Activated CD8-positive, alpha-beta memory T cell treated with anti-CD3 and anti-CD28 coated beads, Interleukin-2, amount 50 U/mL, for 24 hours (primary cell): ENCODE data around the gene RTL10.

Source experiments
- DNase-seq: peaks from one replicate; pipeline ENCODE4 v3.0.0-alpha.2; 2020; ENCODE audit errors: extremely low read depth

The RTL10 gene

DNA sequence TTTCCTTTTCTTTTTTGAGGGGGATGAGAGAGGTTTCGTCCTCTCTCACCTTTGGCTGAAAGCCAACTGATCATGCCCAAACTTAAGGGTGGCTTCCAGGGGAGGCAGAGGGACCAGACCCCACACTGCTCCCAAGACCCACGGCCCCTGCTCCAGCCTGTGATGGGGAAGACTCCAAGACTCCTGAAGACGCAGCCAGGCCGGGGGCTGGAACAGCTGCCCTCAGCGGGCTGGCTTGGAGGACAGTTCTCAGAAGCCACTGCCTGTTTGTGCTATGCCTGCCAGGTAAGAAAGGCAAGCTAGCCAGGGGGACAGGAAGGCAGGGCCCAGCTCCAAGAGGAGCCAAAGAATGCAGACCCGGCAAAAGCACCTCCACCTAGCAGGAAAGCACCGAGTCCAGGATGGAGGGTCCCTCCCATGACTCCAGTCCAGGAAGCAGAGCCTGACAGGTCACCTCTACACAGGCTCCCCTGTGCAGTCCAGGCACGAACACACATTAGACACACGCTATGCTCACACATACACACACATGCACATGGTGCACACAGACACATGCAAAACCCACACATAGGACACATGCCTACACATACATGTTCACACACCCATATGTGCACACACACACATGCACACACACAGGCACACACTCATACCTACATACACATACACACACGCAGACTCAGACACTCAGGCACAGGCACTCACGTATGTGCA, 31.3 kb downstream of the RTL10 start:
- DNase-seq: no peak

DNA sequence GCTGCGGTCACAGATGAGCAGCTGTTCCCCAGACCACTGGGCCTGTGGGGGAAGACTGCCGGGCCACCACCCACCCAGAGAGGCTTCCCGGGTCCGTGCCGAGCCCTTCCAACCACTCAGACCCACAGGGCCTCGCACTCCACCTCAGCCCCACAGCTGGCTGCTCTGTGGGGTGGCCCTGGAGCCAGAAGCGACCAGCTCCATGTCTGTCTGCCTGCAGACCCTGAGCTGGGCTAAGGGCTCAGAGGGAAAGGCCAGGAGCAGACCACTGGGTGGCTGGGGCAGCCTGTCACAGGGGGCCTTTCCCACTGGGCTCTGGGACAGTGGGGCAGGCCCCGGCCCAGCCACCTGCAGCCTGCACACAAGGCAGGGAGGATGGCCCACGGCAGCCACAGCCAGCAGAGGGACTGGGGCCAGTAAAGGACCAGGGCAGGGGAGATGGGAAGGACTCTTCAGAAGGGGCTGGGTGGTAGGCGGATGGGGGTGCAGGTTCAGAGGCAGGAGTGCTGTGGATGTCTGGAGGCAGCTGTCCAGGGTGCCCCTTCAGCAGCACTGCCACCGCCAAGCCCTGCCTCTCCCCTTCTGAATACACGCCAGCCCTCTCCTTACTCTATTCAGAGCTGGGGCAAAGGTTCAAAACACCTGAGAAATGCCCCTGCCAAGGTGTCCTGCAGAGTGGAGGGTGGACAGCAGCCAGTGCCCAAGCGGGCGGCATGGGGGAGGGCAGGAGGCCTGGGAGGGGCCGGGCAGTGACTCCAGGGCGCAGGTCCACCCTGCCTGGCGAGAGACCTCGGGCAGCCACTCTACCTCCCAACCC, 32.2 kb downstream of the RTL10 start:
- DNase-seq: no peak

DNA sequence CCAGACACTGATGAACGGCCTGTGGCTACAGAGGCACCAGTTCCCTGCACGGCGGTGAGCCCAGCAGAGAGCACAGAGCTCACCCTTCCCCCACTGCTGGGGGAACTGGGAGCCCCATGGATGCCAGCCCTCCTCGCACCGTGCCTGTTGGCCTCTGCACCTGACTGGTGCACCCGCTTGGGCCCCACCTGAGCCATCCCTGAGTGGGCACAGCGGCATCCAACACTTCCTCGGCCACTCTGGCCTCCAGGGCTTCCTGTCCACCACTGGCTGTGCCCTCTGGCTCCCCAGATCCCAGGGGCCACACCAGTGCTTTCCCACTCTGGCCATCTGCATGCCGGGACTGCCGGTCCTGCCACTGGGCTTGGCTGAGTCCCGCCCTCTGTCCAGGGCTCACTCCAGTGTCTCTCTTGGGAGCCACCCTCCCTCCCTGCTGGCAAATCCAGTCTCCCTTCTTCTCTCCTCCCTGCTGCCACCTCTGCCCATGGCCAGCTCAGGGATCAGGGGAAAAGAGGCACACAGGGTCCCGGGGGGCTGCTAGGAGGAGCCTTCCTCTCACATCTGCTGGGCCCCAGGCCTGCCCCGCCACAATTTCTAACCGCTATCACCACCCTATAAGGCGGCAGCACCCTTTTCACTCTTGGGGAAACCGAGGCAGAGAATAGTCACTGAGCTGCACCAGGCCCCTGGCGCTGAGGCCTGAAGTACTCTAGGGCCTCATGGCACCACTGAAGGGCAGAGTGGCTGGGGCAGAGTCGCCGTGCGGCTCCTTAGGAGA, 33.0 kb downstream of the RTL10 start:
- DNase-seq: no peak

DNA sequence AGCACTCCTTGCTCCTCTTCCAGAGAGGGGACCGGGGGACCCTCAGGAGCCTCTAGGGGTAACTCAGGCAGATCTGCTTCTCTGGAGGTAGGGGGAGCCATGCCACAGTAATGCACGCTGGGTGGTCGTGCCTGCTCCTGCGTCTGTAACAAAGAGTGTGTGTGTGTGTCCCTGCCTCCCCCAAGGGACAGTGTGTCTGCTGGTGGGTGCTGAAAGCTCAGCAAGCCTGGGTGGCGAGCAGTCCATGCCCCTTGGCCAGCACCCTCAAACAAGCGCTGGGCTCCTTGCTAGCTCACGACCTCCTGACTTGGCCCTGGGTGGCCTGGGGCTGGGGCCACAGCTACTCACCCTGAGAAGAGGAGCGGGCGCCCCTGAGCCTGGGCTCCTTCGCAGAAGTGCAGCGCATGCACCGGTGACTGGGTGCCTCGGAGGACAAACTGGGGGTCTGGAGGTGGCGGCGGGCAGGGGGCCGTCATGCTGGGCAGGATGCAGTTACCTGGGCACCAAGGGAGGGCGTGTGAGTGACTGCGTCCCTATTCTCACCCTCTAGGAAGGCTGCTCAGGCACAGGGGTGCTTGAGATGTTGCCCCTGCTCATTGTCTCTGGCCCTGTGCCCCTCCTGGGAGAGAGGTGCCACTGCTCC, 33.7 kb downstream of the RTL10 start:
- DNase-seq: no peak

DNA sequence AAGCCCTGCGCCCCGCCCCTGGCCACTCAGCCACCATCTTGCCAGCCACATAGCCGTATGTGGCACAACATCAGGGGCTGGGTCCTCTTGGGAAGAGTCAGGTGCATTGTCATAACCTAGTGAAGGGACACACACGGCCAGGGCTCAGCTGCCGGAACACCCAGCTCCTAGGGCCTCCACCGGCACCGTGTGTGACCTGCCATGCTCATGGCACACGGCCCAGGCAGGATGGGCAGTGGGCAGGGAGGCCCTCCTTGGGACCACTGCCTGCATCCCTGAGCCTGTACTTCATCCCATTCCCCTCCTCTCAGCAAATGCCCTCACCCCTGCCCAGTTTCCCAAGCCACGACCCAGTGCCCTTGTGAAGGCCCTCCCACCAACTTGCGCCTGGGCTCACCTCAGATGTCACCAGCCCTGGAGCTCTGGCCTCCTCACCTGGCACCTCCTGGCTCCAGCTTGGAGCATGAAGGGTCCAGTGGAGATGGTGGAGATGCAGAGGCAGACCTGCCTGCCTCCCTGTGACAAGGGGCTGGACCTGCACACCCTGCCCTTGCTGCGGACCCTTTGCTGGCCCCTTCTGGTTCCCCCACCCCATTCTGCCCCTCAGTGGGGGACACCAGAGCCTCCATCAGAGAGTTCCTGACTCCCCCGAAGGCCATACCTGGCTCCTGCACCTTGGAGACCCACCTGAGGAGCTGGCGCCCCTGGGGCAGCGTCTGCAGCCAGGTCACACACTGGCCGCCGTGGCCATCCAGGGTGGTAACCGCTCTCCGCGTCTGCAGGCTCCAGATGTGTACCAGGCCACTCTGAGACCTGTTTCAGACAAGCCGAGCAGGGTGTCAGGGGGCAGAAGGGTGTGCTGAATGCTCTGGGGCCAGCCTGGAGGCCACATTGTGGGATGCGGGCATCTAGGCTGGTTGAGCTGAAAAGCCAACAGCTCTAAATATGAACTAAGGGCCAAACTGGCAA, 34.5 kb downstream of the RTL10 start:
- no peak for DNase-seq

DNA sequence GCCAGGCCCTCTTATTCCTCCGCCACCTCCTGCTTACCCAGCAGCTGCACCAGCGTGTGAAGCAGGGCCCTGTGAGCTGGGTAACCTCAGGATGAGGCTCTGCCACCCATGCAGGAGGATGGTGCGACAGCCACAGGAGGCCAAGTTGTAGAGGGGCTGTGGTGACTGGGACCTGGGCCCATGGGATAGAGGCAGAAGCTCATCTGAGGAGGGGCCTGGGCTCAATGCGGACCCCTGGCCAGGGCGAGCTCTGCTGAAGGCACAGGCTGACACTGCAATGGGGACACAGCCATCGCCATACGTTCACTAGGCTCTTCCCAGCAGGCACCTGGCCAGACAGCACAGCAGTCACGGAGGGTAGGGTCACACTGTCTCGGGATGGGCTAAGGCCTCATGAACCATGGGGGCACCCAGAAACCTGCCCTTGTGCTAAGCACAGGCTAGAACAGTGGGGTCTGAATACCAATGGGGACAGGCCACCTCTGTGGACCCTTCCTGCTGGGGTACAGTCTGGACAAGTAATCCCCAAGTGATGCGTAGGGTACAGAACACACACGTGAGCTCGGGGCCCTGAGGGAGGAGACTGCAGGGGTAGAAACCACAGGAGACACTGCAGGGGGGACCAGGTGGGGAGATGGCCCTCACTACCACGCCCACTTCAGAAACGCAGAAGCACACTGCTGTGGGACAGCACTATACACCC, 35.3 kb downstream of the RTL10 start:
- DNase-seq: no peak

DNA sequence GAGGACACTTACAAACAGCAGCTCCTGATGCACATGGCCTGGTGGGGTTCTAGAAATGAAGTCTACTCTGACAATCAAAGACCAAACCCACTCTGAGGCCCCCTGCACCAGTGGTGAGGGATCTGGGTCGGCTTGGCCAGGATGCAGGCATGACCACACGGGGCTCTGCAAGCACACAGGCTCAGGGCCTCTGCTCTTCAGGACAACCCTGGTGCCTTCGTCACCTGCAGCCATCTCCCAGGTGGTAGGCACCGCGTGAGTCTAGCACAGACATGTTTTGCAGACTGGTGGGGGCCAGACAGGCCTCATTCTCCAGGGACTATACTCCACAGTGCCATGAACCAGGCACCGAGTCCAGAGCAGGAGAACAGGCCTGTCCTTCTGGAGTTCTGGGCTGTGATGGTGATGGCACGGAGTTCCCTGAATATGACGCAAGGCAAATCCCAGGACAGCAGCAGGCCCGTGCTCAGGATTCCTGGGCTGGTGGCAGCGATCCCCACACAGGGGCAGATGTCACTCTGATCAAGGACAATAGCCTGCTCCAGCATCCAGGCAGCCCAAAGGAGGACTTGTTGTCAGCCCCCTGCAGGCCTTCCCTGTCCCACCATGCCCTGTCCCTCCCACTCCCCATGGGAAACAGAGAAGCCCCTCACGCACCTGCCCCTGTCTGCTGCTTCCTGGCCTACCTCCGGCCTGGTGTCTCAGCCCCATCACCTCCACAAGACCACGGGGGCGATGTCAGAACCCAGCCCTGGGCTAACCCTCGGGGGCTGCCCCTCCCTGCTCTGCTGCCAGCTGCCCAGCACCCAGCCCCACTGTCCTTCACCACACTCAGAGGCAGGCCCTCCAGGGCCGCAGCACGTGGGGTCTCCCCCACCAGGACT, 36.1 kb downstream of the RTL10 start:
- DNase-seq: no peak

DNA sequence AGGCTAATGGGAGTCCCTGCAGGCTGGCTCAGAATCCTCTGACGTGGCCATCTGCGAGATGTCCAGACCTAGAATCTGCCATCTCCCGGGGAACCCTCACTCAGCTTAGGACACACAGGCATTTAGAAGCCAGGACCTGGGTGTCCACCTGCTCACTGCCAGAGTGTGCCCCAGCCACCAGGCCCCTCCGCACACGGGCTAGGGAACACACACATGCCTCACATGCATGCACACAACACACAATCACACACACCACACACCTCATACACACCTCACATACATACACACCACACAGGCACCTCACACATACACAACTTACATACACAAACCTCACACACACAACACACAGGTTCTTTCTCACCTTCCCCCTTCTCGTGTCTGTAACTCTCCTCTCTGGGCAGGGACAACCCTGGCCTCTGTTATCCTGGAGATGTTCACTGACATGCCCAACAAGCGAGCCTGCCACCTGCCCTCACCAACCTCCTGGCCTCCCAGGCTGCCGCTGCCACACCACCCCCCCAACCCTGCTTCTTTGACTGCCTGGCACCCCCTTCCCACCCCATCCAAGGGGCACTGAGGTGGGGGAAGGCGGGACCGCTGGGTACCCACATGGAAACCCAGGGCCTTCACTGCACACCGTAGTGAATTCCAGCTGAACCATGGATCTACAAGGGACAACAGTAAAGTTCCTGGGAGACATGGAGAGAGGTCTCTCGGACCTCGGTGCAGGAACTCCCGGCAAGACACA, 38.1 kb downstream of the RTL10 start:
- no peak for DNase-seq

DNA sequence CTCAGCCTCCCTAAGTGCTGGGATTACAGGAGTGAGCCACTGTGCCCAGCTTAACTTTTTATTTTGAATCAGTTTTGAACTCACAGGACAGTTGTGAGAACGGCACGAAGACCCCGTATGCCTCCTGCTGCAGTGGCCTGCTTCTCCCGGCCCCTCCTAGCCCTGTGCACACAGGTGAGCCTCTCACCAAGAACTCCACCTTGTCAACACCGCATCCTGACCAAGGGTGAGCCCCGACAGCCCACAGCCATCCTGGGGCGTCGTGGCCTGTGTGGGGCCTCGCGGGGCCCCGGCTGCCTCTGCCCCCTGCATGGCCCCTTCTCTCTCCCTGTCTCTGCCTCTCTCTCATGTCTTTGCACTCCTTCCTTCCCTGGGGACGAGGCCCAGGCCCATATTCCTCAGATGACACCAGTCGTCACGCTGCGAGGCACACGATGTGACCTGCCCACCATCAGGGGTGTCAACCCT, 38.8 kb downstream of the RTL10 start:
- DNase-seq: no peak

DNA sequence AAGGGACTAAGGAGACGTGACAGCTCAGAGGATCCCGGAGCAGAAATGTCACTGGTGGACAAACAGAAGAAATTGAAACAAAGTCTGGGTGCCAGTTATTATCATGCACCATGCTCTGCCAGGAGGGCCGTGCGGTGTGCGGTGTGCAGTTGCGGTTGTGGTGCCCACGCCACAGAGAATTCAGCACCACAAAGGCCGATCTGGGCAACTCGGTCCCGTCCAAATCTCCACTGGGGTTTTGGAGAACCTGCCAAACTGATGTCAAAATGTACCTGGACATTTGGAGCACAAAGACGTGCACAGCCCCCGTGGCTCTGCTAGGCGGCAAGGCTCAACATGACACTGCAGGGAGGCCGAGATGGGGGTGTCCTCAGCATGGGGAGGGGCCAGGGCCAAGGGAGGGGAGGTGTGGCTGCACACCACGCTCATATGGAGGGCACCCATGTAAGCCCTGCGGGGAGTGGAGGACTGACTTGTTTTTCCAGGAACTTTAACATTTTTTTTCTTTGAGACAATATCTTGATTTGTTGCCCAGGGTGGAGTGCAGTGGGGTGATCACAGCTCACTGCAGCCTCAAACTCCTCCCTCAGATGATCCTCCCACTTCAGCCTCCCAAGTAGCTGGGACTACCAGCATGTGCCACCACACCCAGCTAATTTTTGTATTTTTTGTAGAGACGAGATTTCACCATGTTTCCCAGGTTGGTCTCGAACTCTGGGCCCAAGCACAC, 39.4 kb downstream of the RTL10 start:
- no peak for DNase-seq

DNA sequence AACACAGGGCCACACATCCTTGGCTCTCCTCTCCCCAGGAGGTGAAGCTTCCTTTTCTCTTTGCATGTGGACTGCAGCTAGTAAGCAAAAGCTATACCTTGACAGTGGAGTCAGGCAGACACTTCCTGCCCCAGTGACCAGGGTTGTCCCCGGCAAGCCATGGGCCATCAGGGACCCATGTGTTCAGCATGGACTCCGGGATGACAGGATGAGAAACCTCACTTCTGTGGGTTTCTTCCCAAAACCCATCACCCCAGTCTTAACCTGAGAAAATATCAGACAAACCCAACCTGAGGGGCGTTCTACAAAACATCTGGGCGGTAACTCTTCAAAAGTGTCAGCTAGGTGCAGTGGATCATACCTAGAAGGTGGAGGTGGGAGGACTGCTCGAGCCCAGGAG, 40.2 kb downstream of the RTL10 start:
- DNase-seq: no peak

DNA sequence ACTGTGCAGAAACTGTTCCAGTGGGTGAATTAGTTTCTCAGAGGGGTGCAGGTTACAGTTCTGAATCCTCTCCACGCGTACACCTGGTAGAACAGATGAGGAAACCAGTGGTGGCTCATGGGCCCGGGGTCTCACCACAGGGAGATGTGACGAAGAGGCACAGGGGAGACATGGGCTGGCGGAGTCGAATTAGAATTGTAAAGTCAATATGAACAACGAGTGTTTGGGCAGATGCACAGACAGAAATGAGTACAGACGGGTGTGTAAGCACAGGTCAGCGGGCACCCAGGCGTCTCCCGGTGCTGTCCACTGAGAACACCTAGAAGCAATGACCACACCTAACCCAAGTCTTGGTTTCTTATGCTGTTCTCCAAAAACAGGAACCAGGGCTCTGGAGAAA, 41.8 kb downstream of the RTL10 start:
- no peak for DNase-seq

DNA sequence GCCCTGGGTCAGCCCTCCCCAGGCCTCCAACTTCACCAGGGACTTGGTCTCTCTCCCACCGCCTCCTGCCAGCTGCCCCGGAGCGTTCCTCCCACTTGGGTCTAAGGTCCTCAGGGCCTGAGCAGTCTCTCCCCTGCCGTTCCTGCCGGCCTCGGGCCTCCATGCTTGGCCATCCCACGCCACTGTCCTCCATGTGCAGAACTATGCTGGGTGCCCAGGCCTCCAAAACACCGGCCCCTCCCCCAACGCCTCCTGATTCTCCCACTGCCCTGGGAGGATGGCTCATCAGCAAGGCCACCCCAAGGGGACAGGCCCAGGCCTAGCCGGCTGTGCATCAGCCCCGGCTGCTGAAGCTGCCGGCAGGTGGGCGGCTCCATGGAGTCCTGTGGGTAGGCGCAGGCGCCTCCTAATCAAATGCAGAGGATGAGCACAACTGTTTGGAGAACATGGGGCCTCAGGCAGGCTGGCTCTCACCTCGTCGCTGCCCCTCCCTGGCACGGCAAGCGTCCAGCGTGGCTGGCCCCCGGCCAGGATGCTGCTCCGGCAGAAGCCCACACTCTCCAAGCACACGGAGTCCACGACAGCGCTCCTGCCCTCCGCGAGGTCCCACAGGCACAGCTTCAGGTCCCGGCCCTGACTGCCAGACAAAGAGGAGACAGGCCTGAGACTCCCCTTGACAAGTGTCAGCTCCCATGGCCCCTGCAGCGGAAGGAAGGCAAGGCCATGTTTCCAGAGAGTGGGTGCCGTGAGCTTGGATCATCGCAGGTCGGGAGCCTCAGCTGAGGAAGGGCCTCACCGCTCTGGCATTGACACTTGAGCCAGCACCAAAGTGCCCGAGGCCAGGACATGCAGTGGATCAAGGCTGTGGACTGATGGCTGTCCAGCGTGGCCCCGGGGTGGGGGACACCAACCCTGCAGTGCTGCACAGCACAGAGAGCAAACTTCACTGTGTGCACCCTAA, 42.6 kb downstream of the RTL10 start:
- DNase-seq: no peak

DNA sequence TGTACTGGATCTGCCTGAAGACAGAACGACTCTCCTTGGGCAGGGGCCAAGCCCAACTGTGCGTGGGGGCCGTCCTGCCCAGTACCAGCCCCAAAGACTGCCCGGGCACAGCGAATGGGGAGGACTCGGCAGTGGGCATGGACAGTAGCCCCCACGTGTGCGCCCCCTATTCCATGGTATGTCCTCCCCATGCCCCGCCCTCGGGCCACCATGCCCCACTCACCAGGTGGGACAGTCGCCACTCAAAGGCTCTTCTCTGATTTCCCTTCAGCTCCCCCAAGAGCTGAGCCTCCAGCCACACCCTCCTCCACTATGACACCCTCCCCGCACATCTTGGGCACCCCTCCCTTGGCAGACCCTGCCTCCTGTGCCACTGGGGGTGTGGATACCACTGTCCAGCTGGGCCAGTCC, 43.5 kb downstream of the RTL10 start:
- no peak for DNase-seq

DNA sequence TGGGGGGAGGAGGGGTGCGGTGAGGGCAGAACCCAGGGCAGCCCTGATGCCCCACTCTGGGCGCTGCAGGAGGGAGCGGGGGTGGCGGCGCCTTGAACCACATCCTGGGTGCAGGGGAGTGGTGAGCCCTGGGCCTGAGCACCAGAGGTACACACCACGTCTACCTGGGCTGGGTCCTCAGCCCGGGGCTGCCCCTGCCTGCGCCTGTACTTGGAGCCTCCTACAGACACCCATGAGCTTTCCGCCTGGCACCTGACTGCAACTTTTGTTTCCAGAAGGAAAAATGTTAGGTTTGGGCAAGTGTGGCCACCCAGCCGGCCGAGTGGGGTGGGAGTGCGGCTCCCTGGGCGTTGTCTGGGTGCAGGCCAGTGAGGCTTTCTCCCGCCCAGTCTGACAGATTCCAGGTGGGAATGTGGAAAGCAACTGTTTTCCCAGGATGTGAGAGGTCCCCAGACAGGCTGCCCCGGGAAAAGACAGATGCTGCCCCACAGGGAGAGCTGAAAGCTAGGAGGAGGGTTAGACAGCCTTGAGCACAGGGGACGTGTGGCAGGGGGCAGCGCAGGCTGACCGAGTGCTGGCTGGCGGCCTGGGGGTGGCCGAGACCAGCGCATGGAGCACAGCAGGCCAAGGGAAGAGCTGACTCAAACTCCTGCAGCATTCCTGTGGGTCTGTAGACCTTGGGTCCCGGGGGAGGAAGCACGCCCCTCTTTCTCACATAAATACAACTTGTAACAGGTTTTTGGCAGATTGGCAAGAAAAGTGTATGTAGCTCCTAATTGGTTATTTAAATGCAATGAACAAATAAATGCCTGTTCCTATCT, 44.1 kb downstream of the RTL10 start:
- no peak for DNase-seq

DNA sequence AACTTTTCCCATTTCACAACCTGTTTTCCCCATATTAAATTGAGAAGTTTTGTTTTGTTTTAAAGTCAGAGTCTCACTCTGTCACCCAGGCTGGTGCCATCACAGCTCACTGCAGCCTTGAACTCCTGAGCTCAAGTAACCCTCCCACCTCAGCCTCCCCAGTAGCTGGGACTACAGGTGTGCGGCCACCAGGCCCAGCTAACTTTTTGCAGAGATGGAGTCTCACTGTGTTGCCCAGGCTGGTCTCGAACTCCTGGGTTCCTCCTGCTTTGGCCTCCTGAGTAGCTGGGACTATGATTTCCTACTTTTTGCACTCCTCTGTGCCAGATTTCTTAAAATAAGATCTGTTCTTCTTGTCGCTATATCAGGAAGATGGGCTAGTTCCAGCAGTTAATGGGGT, 44.9 kb downstream of the RTL10 start:
- DNase-seq: no peak
